Measurements from ENCODE around the gene CAB39.

- TF ChIP-seq CTCF (conservative IDR thresholded peaks at IDR 0.05) (no peak), EZH2 (IDR thresholded peaks at IDR 0.05; ENCODE audit: low read depth) (no peak)
These were observed 70.5 kb downstream of the CAB39 start for GRCh38 chr2:230783101-230783500.

All from PC-9 (cell line).